HuH-7 (cell line): ENCODE data around the gene NVL.
"Not testable (repeated sequence)": the region's sequence is repeated elsewhere in the genome, so short reads cannot be mapped to it uniquely, and the experiment has no call there.

Source experiments
- DNase-seq: peaks from one replicate; pipeline ENCODE4 v3.0.0; 2011; ENCODE audit warnings: low spot score

NVL gene

GRCh38 chr1:224235813-224236493, 94.0 kb downstream of the NVL start:
- no peak for DNase-seq

- DNase-seq: no peak
Observed at GRCh38 chr1:224234017-224234416, 96.0 kb downstream of the NVL start.

GRCh38 chr1:224226849-224227502, 103.0 kb downstream of the NVL start:
- DNase-seq: no peak

GRCh38 chr1:224223819-224224714, 105.9 kb downstream of the NVL start:
- no peak for DNase-seq

- no peak for DNase-seq
Observed at GRCh38 chr1:224219612-224220059, 110.3 kb downstream of the NVL start.

GRCh38 chr1:224219011-224219611, 110.9 kb downstream of the NVL start:
- DNase-seq: no peak

- DNase-seq: no peak
Observed at GRCh38 chr1:224217655-224218623, 112.0 kb downstream of the NVL start.

- no peak for DNase-seq
Observed at GRCh38 chr1:224216382-224216781, 113.6 kb downstream of the NVL start.

GRCh38 chr1:224213438-224214119, 116.4 kb downstream of the NVL start:
- no peak for DNase-seq

GRCh38 chr1:224212618-224213061, 117.3 kb downstream of the NVL start:
- DNase-seq: no peak

- no peak for DNase-seq
Observed at GRCh38 chr1:224211206-224211962, 118.6 kb downstream of the NVL start.

GRCh38 chr1:224205931-224206538, 123.9 kb downstream of the NVL start:
- DNase-seq: not testable (repeated sequence)

GRCh38 chr1:224205438-224205840, 124.5 kb downstream of the NVL start:
- peak; percentile 23 for DNase-seq

GRCh38 chr1:224203243-224204016, 126.5 kb downstream of the NVL start:
- DNase-seq: no peak

GRCh38 chr1:224201853-224202252, 128.1 kb downstream of the NVL start:
- DNase-seq: no peak

GRCh38 chr1:224201383-224201782, 128.6 kb downstream of the NVL start:
- DNase-seq: no peak

- no peak for DNase-seq
Observed at GRCh38 chr1:224199679-224200078, 130.3 kb downstream of the NVL start.

- DNase-seq: no peak
Observed at GRCh38 chr1:224198572-224198971, 131.4 kb downstream of the NVL start.
